ENCODE data around the gene NQO2.
A peak's percentile ranks its signal among the peaks of the same experiment; 100 is the strongest.
"Not testable (repeated sequence)": the region's sequence is repeated elsewhere in the genome, so short reads cannot be mapped to it uniquely, and the experiment has no call there.

The NQO2 gene

GRCh38 chr6:3016473-3017280 is 17.0 kb downstream of the NQO2 start:
- no peak for DNase-seq

- no peak for DNase-seq
Measured at GRCh38 chr6:3017304-3017703, 17.6 kb downstream of the NQO2 start.

GRCh38 chr6:3019065-3019464 is 19.4 kb downstream of the NQO2 start:
- no peak for DNase-seq

- DNase-seq: no peak
Measured at GRCh38 chr6:3019749-3020320, 20.1 kb downstream of the NQO2 start.

GRCh38 chr6:3020976-3021598 is 21.4 kb downstream of the NQO2 start:
- not testable (repeated sequence) for DNase-seq

GRCh38 chr6:3022765-3023662 is 23.3 kb downstream of the NQO2 start:
- DNase-seq: no peak

- no peak for DNase-seq
Measured at GRCh38 chr6:3023663-3024483, 24.2 kb downstream of the NQO2 start.

GRCh38 chr6:3026791-3027626 is 27.3 kb downstream of the NQO2 start:
- DNase-seq: no peak

GRCh38 chr6:3028156-3028555 is 28.5 kb downstream of the NQO2 start:
- not testable (repeated sequence) for DNase-seq

GRCh38 chr6:3031857-3032640 is 32.4 kb downstream of the NQO2 start:
- peak; percentile 43 for DNase-seq

- no peak for DNase-seq
Measured at GRCh38 chr6:3032986-3033385, 33.3 kb downstream of the NQO2 start.

- DNase-seq: no peak
Measured at GRCh38 chr6:3033652-3034051, 34.0 kb downstream of the NQO2 start.

GRCh38 chr6:3035397-3035796 is 35.7 kb downstream of the NQO2 start:
- no peak for DNase-seq

- no peak for DNase-seq
Measured at GRCh38 chr6:3036861-3037637, 37.4 kb downstream of the NQO2 start.

- DNase-seq: no peak
Measured at GRCh38 chr6:3037638-3038365, 38.1 kb downstream of the NQO2 start.

- DNase-seq: peak; percentile 52
Measured at GRCh38 chr6:3039384-3039783, 39.7 kb downstream of the NQO2 start.

GRCh38 chr6:3041147-3041546 is 41.5 kb downstream of the NQO2 start:
- DNase-seq: no peak

GRCh38 chr6:3041606-3042005 is 41.9 kb downstream of the NQO2 start:
- no peak for DNase-seq

GRCh38 chr6:3045369-3045768 is 45.7 kb downstream of the NQO2 start:
- DNase-seq: peak; percentile 57

Measured in DMS79 treated with DMSO at 0.1 percent for 48 hours (cell line).